H1 (cell line): Measurements from ENCODE around the gene E2F2. TPM values are rescaled to one million over a fixed set of nuclear protein-coding genes. Genes with fewer than 3 reads are reported as not detected.

ENCODE experiments used
- FOSL1 ChIP-seq: IDR thresholded peaks from 2 replicates; pipeline ENCODE4 v1.6.1; 2011; ENCODE audit warnings: mild to moderate bottlenecking, low read depth, low read length, moderate library complexity; ENCODE audit not compliant: insufficient read depth
- KDM4A ChIP-seq: IDR thresholded peaks from one replicate; pipeline ENCODE4 v1.7.1; 2012; ENCODE audit warnings: low read depth, mild to moderate bottlenecking, moderate library complexity, low read length, inconsistent platforms; ENCODE audit not compliant: severe bottlenecking
- MAX ChIP-seq: IDR thresholded peaks from 2 replicates; pipeline ENCODE4 v1.6.1; 2012; ENCODE audit warnings: inconsistent platforms
- SIN3A ChIP-seq, 2 experiments: IDR thresholded peaks in 1 of 2; conservative IDR thresholded peaks in 1 of 2; 2 replicates each; pipeline ENCODE4 v1.6.1; 2011 to 2012; ENCODE audit warnings: low read length in 2 of 2, improper control_type of control experiment in 1 of 2, low read depth in 1 of 2, mild to moderate bottlenecking in 1 of 2
- SIRT6 ChIP-seq: IDR thresholded peaks from one replicate; pipeline ENCODE4 v1.7.1; 2012; ENCODE audit warnings: low read length, inconsistent platforms
- polyA plus RNA-seq, 7 experiments: library from polyadenylated mRNA; depleted of rRNA in 3 of 7; stranded (reverse) in 5 of 7; unstranded in 2 of 7; fragments of >200 nt in 5 of 7; fragments of 200-250 nt in 2 of 7; gene quantifications; 1 replicate in 5 of 7; 2 replicates in 1 of 7; 4 replicates in 1 of 7; pipeline versions ENCODE4 v1.2.1 to v1.2.3, GENCODE V29; 2011 to 2013; ENCODE audit warnings: missing spikeins in 2 of 7, mixed read lengths in 2 of 7
- total RNA-seq: library from RNA; stranded (reverse); fragmentation: NEBNext Ultra II Directional; extraction: Animal tissue kit (Norgen Biotek cat#: 25700); gene quantifications from 2 replicates; pipeline ENCODE4 v1.2.1, GENCODE V29; 2021

Gene E2F2
- total and polyA plus RNA-seq, 2 of the 8 experiments (the other 6 are each of a cell fraction or from before 2014, with no cell fraction given): 1.8 to 7.0 TPM

GRCh38 chr1:23558140-23558871, 27.3 kb upstream of the E2F2 start (continued):
- TF ChIP-seq KDM4A (peak; percentile 6), MAX (peak; percentile 33; the same call in 1 of the 2 replicates), SIRT6 (no peak), SIN3A (conservative IDR thresholded peaks at IDR 0.05 in 1 of 2, IDR thresholded peaks at IDR 0.05 in 1 of 2; ENCODE audit: low read depth in 1 of 2, low read length in 2 of 2) (0 out of 4 replicates have a peak, but pooled peaks of 1 of the 2 experiments have one; percentile 73), FOSL1 (no peak)
